SKM-1 (cell line): ENCODE results near the gene SLC22A3.

Experiments
- DNase-seq: peaks from one replicate; lab custom pipeline; 2025; ENCODE audit not compliant: unreplicated experiment; lab: John Stamatoyannopoulos, UW

The SLC22A3 gene

DNA sequence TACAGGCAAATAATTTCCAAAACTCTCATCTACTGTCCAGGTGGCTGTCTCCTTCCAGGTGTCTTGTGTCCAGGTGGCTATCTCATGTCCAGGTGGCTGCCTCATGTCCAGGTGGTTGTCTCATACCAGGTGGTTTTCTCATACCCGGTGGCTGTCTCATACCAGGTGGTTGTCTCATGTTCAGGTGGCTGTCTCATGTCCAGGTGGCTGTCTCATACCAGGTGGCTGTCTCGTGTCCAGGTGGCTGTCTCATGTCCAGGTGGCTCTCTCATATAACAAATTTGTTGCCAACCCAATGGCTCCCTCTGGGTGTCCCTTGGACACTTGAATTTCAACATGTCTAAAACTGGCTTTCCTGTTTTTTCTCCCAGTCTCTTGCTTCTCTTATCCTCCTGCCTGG is 14.3 kb upstream of the SLC22A3 start:
- no peak for DNase-seq

DNA sequence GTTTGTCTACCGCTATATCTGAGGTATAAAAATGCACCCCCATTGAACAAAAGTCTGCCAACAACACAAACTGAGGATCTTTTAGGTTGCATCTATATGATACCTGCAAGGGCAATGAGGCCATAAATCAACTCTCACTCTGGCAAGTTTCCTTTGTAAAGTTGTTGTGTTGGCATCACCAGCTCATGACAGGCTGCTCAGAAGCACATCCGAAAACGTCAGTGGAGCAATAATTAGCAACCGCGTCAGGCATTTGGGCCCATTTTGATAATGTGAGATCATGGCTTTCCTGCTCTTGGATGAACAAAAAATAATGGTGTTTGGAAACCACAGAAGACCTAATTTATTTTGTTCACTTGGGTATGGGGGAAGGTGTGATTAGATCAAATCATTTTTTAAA is 12.0 kb upstream of the SLC22A3 start:
- no peak for DNase-seq

- DNase-seq = no peak
Measured at GRCh38 chr6:160337301-160337700, 10.9 kb upstream of the SLC22A3 start.

DNA sequence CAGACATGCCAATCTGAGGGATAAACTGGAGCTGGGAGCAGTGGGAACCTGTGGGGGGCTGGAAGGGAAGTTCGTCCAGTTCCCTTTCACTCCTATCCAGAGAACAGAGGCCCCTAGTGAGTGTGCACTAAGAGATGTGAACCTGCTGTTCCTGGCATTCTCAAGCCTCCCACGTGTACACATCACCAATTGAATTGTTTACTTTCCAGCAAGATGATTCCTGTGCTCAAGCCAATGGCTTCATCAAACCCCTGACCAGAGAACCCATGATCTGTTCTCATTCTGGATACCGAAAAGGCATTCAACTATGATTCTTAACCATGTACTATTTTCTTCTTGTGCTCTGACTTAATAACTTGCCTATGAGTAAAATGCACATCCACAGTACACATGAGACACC is 10.2 kb upstream of the SLC22A3 start:
- no peak for DNase-seq

GRCh38 chr6:160343144-160343543 is 5.0 kb upstream of the SLC22A3 start:
- no peak for DNase-seq

DNA sequence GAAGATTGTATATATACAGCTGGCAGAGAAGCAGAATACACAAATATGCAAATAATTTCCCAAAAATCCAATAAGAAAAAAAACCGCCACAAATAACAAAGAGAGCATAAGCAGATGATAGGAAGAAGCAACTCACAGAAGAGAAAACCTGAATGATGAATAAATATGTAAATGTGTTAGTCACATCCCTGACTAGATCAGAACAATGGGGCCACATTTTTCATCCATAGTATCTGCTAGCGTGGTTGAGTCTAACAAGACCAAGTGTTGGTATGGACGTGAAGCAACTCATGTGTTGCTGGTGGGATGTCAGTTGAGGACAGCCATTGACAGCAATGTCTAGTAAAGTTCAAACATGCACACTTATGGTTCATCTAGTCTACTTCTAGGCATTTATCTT is 3.9 kb upstream of the SLC22A3 start:
- DNase-seq = no peak

- DNase-seq = no peak
Measured at GRCh38 chr6:160347259-160348222, 637 bp upstream of the SLC22A3 start.

GRCh38 chr6:160349020-160349441 is 853 bp downstream of the SLC22A3 start:
- DNase-seq = no peak

DNA sequence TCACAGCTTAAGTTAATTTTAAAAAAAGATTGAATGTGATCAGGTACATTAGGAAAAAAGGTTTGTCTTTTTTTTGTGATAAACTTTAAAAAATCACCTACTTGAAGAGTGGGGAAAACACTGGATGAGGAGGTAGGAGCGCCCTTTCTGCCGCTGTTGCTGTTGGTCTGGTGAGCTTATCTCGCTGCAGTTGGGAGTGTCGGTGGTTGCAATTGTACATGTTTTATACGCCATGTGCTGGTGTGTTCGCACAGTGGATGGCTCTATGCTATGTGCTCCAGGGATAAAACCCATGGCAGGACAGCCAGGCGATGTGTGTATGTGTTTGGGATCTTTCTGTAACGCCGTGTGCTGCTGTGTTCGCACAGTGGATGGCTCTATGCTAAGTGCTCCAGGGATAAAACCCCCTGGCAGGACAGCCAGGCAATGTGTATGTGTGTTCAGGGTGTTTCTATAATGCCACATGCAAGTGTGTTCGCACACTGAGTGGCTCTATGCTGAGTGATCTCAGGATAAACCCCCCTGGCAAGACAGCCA is 1.7 kb downstream of the SLC22A3 start:
- DNase-seq = no peak

DNA sequence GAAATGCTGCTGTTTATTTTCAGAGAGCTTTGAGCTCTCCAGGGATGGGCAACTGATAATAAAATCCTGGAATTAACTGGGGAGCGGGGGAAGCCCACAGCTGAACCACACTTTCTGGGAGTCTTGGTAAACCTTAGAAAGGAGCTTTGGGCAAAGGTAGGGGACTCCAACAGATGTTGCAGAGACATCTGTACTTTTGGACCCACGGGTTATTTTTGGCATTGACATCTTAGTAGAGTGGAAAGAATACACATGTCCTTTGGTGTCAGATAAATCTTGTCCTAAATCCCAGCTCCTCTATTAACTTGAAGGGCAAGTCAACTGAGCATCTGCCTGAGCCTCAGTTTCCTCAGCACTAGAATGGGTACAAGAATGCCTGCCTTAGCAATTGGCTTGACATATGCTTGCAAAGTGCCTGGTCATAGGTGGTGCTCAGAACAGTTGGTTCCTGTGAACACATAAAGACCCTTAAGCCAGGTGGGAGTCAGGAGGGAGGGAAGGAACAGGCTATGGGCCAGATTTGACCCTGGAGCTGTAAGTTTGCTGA is 5.8 kb downstream of the SLC22A3 start:
- no peak for DNase-seq

DNA sequence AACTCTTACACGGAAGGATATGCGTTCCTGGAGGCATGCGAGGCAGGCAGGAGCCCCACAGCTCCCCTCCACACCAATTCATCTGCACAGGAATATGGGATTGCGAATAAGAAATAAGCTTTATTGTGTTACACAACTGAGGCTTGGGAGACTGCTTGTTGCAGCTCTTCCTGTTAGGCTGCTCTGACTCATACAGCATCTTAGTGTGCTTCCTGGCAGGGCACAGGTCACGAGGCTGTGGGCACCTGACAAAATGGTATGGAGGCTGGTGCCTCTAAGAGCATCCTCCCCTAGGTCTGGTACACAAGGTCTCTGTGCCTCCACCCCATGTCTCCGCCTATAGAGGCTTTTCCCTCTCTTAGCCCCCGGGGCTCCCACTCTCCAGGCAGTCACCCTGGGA is 6.8 kb downstream of the SLC22A3 start:
- DNase-seq = no peak

DNA sequence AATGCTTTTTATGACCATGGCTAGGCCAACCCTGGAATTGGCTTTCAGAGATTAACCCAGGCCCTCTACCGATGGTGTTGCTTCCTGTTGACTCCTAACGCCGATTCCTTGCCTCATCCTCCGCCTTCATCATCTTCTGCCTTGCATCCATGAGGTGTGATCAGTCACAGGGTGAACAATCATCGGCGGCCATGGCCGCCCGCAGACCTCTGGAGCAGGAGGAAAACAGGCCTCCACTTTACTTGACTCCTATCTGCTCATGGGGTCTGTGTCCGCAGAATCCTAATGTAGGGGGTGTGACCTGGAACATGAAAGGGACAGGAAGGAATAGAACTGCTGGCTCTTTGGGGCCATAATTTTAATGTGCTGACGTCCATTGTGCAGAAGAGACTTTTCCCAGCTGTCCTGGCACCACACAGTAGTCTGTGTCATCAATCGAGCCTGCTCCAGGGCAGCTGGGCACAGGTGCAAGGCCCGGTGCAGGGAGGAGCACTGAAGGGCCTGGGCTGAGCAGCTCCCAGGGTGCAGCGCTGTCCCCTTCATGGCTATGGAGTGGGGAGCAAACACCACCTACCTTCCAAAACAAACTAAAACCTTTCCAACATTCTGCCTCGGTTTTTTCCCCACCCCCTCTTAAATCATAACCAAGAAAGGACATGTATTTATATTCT is 8.0 kb downstream of the SLC22A3 start:
- no peak for DNase-seq

- DNase-seq = no peak
Measured at GRCh38 chr6:160357088-160357487, 8.9 kb downstream of the SLC22A3 start.

DNA sequence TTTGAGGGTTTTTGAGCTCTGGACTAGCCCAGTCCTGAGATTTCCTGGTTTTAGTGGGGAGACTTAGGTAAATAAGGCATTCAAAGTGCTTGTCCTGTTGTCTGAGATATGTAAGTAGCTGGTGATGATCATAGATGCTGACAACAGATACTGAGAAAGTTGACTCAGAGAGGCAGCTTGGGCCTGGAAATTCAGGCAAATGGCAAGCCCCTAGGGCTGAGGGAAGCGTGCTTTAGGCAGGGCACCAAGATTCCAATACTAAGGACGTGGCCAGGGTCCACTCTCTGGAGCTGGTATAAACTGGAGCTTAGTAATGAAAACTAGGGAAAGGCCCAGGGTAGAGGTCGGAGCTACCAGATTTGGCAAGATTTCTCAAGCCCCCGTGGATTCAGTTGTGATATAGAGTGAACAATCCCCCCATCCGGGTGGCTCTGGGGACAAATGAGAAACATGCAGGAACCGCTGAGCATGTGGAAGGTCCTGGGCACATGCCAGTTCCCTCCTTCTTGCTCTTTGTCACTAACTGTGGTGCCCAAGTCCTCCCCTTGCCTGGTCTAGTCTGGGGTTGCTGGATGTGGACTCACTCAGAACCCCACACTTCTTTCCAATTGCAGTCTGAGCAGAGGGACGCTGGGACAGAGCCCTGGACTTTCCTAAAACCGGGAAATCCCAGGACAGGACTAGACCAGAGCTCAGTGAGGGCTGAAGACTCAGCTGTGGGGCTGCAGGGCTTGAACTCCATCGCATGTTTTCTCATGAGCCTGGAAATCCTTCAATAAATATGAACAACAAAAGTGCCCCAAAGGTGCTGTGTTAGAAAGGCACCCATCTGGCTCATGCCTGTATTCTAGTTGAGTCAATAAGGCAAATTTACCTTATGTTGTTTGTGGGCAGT is 10.3 kb downstream of the SLC22A3 start:
- DNase-seq = no peak

- no peak for DNase-seq
Measured at GRCh38 chr6:160360955-160361354, 12.8 kb downstream of the SLC22A3 start.

DNA sequence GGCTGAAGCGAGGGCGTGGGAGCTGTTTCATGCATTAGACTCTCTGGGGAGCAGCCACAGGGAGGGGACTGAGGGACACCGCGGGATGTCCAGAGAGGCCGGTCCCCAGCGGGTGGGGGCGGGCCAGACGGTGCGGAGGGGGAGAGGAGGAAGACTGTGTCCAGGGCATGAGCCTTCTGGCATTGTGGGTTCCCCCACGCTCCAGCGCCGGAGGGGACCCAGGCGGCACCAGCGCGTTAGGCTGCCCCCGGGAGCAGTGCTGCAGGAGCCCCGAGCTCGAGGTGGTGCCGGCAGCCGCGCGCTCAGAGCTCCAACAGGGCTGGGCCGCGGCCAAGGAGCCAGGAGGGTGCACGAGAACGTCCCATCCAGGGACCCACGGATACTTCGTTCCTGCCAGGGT is 14.4 kb downstream of the SLC22A3 start:
- no peak for DNase-seq

DNA sequence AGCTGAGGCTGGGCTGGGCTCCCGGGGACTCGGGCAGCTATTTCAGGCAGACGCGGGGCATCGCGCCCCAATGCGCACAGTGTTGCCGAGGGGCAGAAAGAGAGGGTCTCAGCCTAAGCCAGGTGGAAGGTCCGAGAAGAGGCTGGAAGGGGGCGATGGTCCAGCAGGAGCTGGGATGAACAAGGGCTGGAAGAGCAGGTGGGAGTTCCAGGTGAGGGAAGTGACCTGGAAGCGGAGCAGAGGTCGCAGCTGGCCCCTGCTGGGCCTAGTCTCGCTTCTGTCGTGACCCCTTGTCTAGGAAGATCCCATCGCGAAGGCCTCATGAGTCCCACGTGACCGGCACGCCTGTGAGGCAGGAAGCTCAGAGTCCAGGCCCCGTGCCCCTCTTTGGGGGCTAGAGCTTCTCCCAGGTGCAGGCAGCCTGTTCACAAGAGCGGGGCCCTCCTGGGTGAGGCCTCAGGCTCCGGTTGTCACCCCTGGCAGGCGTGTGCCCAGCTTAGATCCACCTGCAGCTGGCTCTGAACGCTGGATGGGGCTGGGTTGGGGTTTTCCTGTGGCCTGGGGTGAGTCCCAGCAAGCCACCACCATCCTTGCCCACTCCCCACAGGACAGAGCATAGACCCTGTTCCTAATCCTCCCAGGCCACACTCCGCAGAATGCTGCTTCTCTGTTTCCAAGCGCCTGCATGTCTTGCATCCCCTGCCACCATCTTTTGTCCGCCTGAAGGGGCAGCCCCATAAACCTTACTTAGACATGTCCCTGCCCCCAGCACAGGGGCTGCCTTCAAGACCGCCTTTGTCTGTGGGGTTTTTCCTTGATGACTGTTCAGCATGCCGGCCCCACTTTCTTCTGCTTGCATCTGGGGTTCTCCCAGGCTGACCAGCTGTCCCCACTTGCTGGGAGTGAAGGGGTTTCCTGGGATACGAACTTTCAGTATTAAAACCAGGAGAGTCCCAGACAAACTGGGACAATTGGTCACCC is 15.1 kb downstream of the SLC22A3 start:
- no peak for DNase-seq

GRCh38 chr6:160365117-160365516 is 16.9 kb downstream of the SLC22A3 start:
- DNase-seq = no peak

DNA sequence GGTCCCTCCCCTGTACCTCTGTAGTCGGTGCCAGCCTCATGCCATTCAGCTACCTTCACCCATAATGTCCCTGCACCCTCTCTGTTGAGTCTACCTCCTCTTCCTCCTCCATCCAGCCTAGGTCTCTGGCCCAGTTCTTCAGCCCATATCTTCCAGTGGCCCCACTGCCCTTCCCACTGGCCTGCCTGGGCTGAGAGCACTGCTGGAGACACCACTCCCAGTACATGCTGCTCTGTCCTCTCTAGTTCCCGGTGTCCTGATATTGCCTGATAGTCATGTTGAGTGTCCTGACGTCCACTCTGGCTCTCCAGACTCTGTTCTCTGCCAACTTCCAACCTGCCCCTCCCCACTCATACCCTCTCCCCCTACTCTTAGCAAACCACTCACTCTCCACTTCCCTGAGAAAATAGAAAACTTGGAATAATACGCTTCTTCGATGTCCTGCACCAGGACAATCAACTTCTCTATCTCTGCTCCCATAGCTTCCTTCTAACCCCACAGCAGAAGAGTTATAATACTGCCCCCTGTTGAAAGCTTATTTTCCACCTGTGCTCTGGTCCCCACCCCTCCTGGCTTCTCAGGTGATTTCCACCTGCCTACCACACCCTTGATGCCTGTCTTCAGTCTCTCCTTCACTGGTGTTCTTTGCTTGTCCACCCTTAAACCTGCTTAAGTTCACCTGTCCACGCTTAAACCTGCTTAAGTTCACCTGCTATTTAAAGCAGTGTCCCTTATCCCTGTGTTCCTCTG is 19.8 kb downstream of the SLC22A3 start:
- DNase-seq = no peak
